Mesenchymal stem cell (in vitro differentiated cells and primary cell): ENCODE data around the gene LIN28B.
"Not testable (repeated sequence)": the region's sequence is repeated elsewhere in the genome, so short reads cannot be mapped to it uniquely, and the experiment has no call there.

Experiments
- DNase-seq: peaks from one replicate; pipeline ENCODE4 v3.0.0-alpha.2; 2013
- H2AFZ ChIP-seq: one replicate; pipeline ENCODE4 v1.6.1; 2013; ENCODE audit warnings: low read depth, mild to moderate bottlenecking, control low read depth, inconsistent platforms, low read length, moderate library complexity
- H2AK5ac ChIP-seq: 2 replicates; pipeline ENCODE4 v1.6.1; 2013; ENCODE audit warnings: low read length, moderate library complexity, mild to moderate bottlenecking, inconsistent platforms; ENCODE audit not compliant: severe bottlenecking
- H2BK120ac ChIP-seq: one replicate; pipeline ENCODE4 v1.6.1; 2013; ENCODE audit warnings: low read depth, mild to moderate bottlenecking, inconsistent platforms, low read length, moderate library complexity
- H2BK12ac ChIP-seq, 2 experiments: one replicate each; pipeline ENCODE4 v1.6.1; 2013; ENCODE audit warnings: inconsistent platforms in 2 of 2, low read length in 2 of 2, mild to moderate bottlenecking in 2 of 2, moderate library complexity in 2 of 2, control low read depth in 1 of 2
- H2BK15ac ChIP-seq: one replicate; pipeline ENCODE4 v1.6.1; 2013; ENCODE audit warnings: mild to moderate bottlenecking, low read depth, inconsistent platforms; ENCODE audit not compliant: poor library complexity, severe bottlenecking
- H2BK5ac ChIP-seq: 2 replicates; pipeline ENCODE4 v1.6.1; 2013; ENCODE audit warnings: low read depth, mild to moderate bottlenecking, low read length, control low read depth, inconsistent platforms; ENCODE audit not compliant: poor library complexity, severe bottlenecking
- H3K14ac ChIP-seq, 2 experiments: one replicate each; pipeline ENCODE4 v1.6.1; 2013; ENCODE audit warnings: inconsistent platforms in 2 of 2, low read length in 2 of 2, control low read depth in 1 of 2, mild to moderate bottlenecking in 1 of 2, moderate library complexity in 1 of 2
- H3K18ac ChIP-seq, 2 experiments: one replicate each; pipeline ENCODE4 v1.6.1; 2013; ENCODE audit warnings: inconsistent platforms in 2 of 2, low read length in 2 of 2, control low read depth in 1 of 2, low read depth in 1 of 2, mild to moderate bottlenecking in 1 of 2
- H3K23ac ChIP-seq, 2 experiments: one replicate each; pipeline ENCODE4 v1.6.1; 2013; ENCODE audit warnings: inconsistent platforms in 2 of 2, low read length in 2 of 2, mild to moderate bottlenecking in 2 of 2, moderate library complexity in 2 of 2, control low read depth in 1 of 2
- H3K27ac ChIP-seq: 2 replicates; pipeline ENCODE4 v1.5.1; 2013; ENCODE audit warnings: mild to moderate bottlenecking, moderate library complexity, low read length, control low read depth, inconsistent platforms; ENCODE audit not compliant: poor library complexity, severe bottlenecking
- H3K27me3 ChIP-seq, 2 experiments: 2 replicates each; pipeline versions ENCODE4 v1.6.1 to v1.7.0; 2013; ENCODE audit warnings: low read length in 2 of 2, mild to moderate bottlenecking in 2 of 2, moderate library complexity in 2 of 2, control low read depth in 1 of 2, inconsistent platforms in 1 of 2; ENCODE audit not compliant: control insufficient read depth in 1 of 2, insufficient read depth in 1 of 2
- H3K36me3 ChIP-seq, 2 experiments: 2 replicates each; pipeline versions ENCODE4 v1.6.1 to v1.7.0; 2013; ENCODE audit warnings: low read length in 2 of 2, control low read depth in 1 of 2, inconsistent platforms in 1 of 2, low read depth in 1 of 2, mild to moderate bottlenecking in 1 of 2; ENCODE audit not compliant: insufficient read depth in 2 of 2, control insufficient read depth in 1 of 2
- H3K4ac ChIP-seq, 2 experiments: one replicate each; pipeline ENCODE4 v1.6.1; 2013; ENCODE audit warnings: inconsistent platforms in 2 of 2, low read length in 2 of 2, mild to moderate bottlenecking in 2 of 2, moderate library complexity in 2 of 2, control low read depth in 1 of 2, low read depth in 1 of 2
- H3K4me1 ChIP-seq: 2 replicates; pipeline ENCODE4 v1.6.1; 2013; ENCODE audit warnings: low read depth, low read length, control low read depth; ENCODE audit not compliant: control insufficient read depth, insufficient read depth
- H3K4me2 ChIP-seq: 2 replicates; pipeline ENCODE4 v1.6.1; 2013; ENCODE audit warnings: low read length, mild to moderate bottlenecking, inconsistent platforms; ENCODE audit not compliant: poor library complexity, severe bottlenecking
- H3K4me3 ChIP-seq, 2 experiments: 2 replicates each; pipeline versions ENCODE4 v1.5.1 to v1.7.0; 2013; ENCODE audit warnings: low read length in 2 of 2, mild to moderate bottlenecking in 2 of 2, control low read depth in 1 of 2, low read depth in 1 of 2; ENCODE audit not compliant: insufficient read depth in 1 of 2
- H3K79me1 ChIP-seq: replicated peaks from 2 replicates; pipeline ENCODE4 v1.6.1; 2013; ENCODE audit warnings: mild to moderate bottlenecking, control low read depth, low read length, inconsistent platforms; ENCODE audit not compliant: poor library complexity, severe bottlenecking
- H3K9ac ChIP-seq: 2 replicates; pipeline ENCODE4 v1.7.0; 2013; ENCODE audit warnings: mild to moderate bottlenecking, low read length, moderate library complexity
- H3K9me3 ChIP-seq: 2 replicates; pipeline ENCODE4 v1.7.0; 2013; ENCODE audit warnings: mild to moderate bottlenecking, low read length; ENCODE audit not compliant: control insufficient read depth
- H4K8ac ChIP-seq: one replicate; pipeline ENCODE4 v1.6.1; 2013; ENCODE audit warnings: inconsistent platforms, mild to moderate bottlenecking, low read length, moderate library complexity
- H4K91ac ChIP-seq: one replicate; pipeline ENCODE4 v1.6.1; 2013; ENCODE audit warnings: mild to moderate bottlenecking, low read length, inconsistent platforms
- WGBS: methylation state at CpG from one replicate; pipeline ENCODE4 v1.1.7; 2013; ENCODE audit warnings: mixed read lengths; 5-methylcytosine and 5-hydroxymethylcytosine counted together

Gene LIN28B

DNA sequence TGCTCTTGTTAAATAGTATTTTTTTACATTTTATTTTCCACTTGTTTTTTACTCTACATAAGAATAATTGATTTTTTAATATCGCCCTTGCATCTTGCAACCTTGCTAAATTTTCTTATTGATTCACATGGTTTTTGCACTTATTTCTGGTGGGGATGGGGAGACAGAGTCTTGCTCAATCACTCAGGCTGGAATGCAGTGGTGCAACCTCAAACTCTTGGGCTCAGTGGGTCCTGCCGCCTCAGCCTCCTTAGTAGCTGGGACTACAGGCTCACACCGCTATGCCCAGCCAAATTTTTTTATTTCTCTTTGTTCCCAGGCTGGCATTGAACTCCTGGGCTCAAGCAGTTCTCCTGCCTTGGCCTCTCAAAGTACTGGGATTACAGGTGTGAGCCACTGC is 30.3 kb downstream of the LIN28B start:
- H3K9me3 ChIP-seq, result no peaks in the 10 kb centered on the region
- H3K18ac ChIP-seq, result no peak overlapping the region
- H3K4ac ChIP-seq, result no peak overlapping the region
- H3K79me1 ChIP-seq, result peaks cover 6% of the 10 kb centered on the region
- no peaks in the 10 kb centered on the region for H3K4me1 ChIP-seq
- H2BK5ac ChIP-seq, result no peak overlapping the region
- no peak overlapping the region for H3K14ac ChIP-seq
- no peak overlapping the region for H2BK12ac ChIP-seq
- DNase-seq, result no peak
- H3K27ac ChIP-seq, result no peak overlapping the region
- no peak overlapping the region for H2BK15ac ChIP-seq
- no peaks in the 10 kb centered on the region for H3K36me3 ChIP-seq
- no peak overlapping the region for H4K91ac ChIP-seq
- no peak overlapping the region for H3K4me3 ChIP-seq
- no peak overlapping the region for H3K23ac ChIP-seq
- H3K27me3 ChIP-seq, result no peaks in the 10 kb centered on the region
- H3K9ac ChIP-seq, result no peak overlapping the region
- H2BK120ac ChIP-seq, result no peak overlapping the region
- no peak overlapping the region for H3K4me2 ChIP-seq
- 99% methylated on average over 3 of the region's 3 CpGs for WGBS
- H4K8ac ChIP-seq, result no peak overlapping the region
- no peak overlapping the region for H2AFZ ChIP-seq
- H2AK5ac ChIP-seq, result no peak overlapping the region

- Histone ChIP-seq H3K79me1 (peaks cover 3% of the 10 kb centered on the region), H4K91ac (no peak overlapping the region), H2BK5ac (no peak overlapping the region), H3K36me3 (no peaks in the 10 kb centered on the region), H3K18ac (no peak overlapping the region), H3K4me2 (no peak overlapping the region), H2AK5ac (no peak overlapping the region), H3K23ac (no peak overlapping the region), H3K9ac (no peak overlapping the region), H3K9me3 (no peaks in the 10 kb centered on the region), H2BK120ac (no peak overlapping the region), H3K4me3 (no peak overlapping the region), H2BK12ac (no peak overlapping the region), H3K4ac (no peak overlapping the region), H4K8ac (no peak overlapping the region), H2BK15ac (no peak overlapping the region), H3K14ac (no peak overlapping the region), H2AFZ (no peak overlapping the region), H3K27me3 (no peaks in the 10 kb centered on the region), H3K4me1 (no peaks in the 10 kb centered on the region), H3K27ac (no peak overlapping the region)
- DNase-seq, result no peak
- no CpG with 5 or more reads among the region's 1 CpG for WGBS
Observed at GRCh38 chr6:104990085-104990484, 33.2 kb downstream of the LIN28B start.

GRCh38 chr6:104991062-104991461 is 34.2 kb downstream of the LIN28B start:
- not testable (repeated sequence) for H2AFZ ChIP-seq, H4K91ac ChIP-seq, H2BK15ac ChIP-seq, H3K23ac ChIP-seq, H2BK120ac ChIP-seq, H4K8ac ChIP-seq, H3K79me1 ChIP-seq, H2BK5ac ChIP-seq, DNase-seq, H2BK12ac ChIP-seq, H3K27me3 ChIP-seq, H3K9me3 ChIP-seq, H2AK5ac ChIP-seq, H3K4ac ChIP-seq, H3K4me1 ChIP-seq, H3K4me2 ChIP-seq, H3K9ac ChIP-seq, H3K18ac ChIP-seq, H3K14ac ChIP-seq, H3K4me3 ChIP-seq, H3K27ac ChIP-seq, H3K36me3 ChIP-seq
- WGBS, result 99% methylated on average over 26 of the region's 37 CpGs

DNA sequence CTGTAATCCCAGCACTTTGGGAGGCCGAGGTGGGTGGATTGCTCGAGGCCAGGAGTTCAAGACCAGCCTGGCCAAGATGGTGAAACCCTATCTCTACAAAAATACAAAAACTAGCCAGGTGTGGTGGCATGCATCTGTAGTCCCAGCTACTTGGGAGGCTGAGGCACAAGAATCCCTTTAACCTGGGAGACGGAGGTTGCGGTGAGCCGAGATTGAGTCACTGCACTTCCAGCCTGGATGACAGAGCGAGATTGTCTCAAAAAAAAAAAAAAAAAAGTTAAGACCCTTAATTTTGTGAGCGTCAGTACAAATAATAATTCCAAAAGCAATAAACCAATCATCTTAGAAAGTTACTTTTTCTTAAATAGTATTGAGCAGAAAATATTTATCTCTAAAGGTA is 36.7 kb downstream of the LIN28B start:
- not testable (repeated sequence) for H3K4ac ChIP-seq, H3K9ac ChIP-seq, H2BK15ac ChIP-seq, H4K8ac ChIP-seq, H3K4me3 ChIP-seq, H4K91ac ChIP-seq, H3K27me3 ChIP-seq, H3K14ac ChIP-seq, H3K4me1 ChIP-seq, H3K18ac ChIP-seq, H2AK5ac ChIP-seq, H2BK120ac ChIP-seq, H3K9me3 ChIP-seq, H2BK12ac ChIP-seq, DNase-seq, H3K23ac ChIP-seq, H3K36me3 ChIP-seq, H3K79me1 ChIP-seq, H3K4me2 ChIP-seq, H3K27ac ChIP-seq, H2AFZ ChIP-seq, H2BK5ac ChIP-seq
- 95% methylated on average over 5 of the region's 7 CpGs for WGBS
